ENCODE measurements around the gene NAIF1.
"Not testable (repeated sequence)": the region's sequence is repeated elsewhere in the genome, so short reads cannot be mapped to it uniquely, and the experiment has no call there.

Gene NAIF1

DNA sequence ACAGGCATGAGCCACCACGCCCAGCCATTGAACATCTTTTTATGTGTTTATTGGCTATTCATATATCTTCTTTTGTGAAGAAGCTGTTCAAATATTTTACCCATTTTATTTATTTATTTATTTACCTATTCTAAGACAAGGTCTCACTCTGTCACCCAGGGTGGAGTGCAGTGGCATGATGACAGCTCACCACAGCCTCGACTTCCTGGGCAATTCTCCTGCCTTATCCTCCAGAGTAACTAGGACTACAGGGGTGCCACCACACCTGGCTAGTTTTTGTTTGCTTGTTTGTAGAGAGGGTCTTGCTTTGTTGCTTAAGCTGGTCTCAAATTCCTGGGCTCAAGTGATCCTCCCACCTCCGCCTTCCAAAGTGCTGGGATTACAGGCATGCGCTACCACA lies 33.5 kb downstream of the NAIF1 start:
- TF ChIP-seq GATA1 (IDR thresholded peaks at IDR 0.05; ENCODE audit: low read depth, low read length) (no peak), POLR2A (IDR thresholded peaks at IDR 0.05; ENCODE audit: low read length) (no peak)
- DNase-seq, result no peak

- TF ChIP-seq POLR2A (IDR thresholded peaks at IDR 0.05; ENCODE audit: low read length) (no peak), GATA1 (IDR thresholded peaks at IDR 0.05; ENCODE audit: low read depth, low read length) (no peak)
- no peak for DNase-seq
Measured at GRCh38 chr9:128027705-128028104, 39.4 kb downstream of the NAIF1 start.

DNA sequence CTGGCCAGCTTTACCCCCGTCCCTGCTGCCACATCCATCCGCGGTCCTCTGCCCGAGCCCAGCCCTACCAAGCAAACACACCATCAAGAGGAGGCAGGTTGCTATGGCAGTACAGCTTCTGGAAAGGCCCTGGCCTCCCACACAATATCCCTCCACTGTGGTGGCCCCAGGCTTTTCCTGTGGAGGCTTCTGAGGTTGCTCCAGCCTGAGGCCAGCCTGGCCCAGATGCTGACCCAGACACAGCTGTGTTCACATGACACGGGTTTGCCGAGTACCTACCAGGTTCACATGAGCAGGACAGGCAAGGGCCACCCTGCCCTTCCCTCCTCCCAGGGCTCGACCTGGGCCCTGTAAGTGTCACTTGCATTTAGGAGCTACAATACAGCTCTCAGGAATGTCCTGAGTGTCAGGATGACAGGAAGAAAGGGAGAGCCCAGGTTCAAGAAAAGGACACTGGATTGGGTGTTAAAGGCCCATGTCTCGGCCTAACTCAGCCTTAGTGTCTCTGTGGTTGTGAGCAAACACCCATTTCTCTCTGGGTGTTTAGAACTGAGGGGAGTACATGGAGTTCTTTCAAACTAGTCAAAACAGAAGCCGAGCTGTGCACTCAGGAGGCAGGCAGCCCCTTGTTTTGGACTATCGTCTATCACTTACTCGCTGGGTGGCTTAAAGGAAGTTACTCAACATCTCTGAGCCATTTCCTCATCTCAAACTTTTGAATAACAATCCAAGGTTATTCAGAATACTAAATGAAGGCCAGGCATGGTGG lies 40.2 kb downstream of the NAIF1 start:
- no peak for DNase-seq

GRCh38 chr9:128026255-128026772 lies 40.8 kb downstream of the NAIF1 start:
- no peak for DNase-seq
- TF ChIP-seq GATA1 (IDR thresholded peaks at IDR 0.05; ENCODE audit: low read depth, low read length) (no peak), POLR2A (IDR thresholded peaks at IDR 0.05; ENCODE audit: low read length) (no peak)

More for the DNA sequence above, 40.2 kb downstream of the NAIF1 start:
- TF ChIP-seq GATA1 (IDR thresholded peaks at IDR 0.05; ENCODE audit: low read depth, low read length) (no peak), POLR2A (IDR thresholded peaks at IDR 0.05; ENCODE audit: low read length) (no peak)

- no peak for DNase-seq
- TF ChIP-seq GATA1 (IDR thresholded peaks at IDR 0.05; ENCODE audit: low read depth, low read length) (no peak), POLR2A (IDR thresholded peaks at IDR 0.05; ENCODE audit: low read length) (no peak)
Measured at GRCh38 chr9:128025736-128026135, 41.4 kb downstream of the NAIF1 start.

DNA sequence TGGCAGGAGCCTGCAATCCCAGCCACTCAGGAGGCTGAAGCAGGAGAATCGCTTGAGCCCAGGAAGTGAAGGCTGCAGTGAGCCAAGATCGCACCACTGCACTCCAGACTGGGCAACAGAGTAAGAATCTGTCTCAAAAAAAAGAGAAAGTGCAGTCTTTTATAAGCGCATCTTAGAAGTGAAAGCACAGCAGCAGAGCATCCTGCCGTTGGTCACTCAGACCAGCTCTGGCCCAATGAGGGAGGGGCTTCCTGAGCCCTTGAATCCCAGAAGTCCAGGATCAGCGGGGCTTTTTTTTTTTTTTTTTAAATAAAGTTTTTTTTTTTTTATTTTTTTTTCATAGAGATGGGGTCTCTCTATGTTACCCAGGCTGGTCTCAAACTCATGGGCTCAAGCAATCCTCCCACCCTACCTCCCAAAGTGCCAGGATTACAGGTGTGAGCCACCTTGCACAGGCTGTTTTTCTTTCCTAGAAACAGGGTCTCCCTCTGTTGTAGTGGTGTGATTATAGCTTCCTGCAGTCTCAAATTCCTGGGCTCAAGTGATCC lies 42.3 kb downstream of the NAIF1 start:
- TF ChIP-seq GATA1 (IDR thresholded peaks at IDR 0.05; ENCODE audit: low read depth, low read length) (no peak), POLR2A (IDR thresholded peaks at IDR 0.05; ENCODE audit: low read length) (no peak)
- DNase-seq, result no peak

GRCh38 chr9:128023671-128024070 lies 43.4 kb downstream of the NAIF1 start:
- DNase-seq, result not testable (repeated sequence)

- DNase-seq, result no peak
- no peak for TF ChIP-seq POLR2A (IDR thresholded peaks at IDR 0.05; ENCODE audit: low read length)
- no peak for TF ChIP-seq GATA1 (IDR thresholded peaks at IDR 0.05; ENCODE audit: low read depth, low read length)
Measured at GRCh38 chr9:128022886-128023285, 44.2 kb downstream of the NAIF1 start.

GRCh38 chr9:128021098-128021497 lies 46.0 kb downstream of the NAIF1 start:
- TF ChIP-seq POLR2A (IDR thresholded peaks at IDR 0.05; ENCODE audit: low read length) (no peak), GATA1 (IDR thresholded peaks at IDR 0.05; ENCODE audit: low read depth, low read length) (no peak)
- DNase-seq, result no peak

DNA sequence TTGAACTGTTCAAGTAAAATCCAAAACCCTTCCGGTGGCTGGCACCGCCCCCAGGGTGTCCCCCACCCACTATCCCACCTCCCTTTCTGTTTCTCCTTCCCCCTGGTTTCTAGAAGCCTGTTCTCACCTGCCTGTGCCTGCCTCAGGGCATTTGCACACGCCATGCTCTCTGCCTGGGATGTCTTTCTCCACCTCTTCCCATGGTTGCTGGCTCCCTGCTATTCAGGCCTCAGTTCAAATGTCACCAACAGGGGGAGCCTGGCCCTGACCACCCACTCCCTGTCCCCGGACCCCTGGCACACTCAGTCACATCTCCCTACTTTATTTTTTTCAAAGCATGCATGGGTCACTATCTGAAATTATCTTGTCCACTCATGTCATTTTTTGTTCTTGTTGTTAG lies 46.4 kb downstream of the NAIF1 start:
- DNase-seq, result peak in 1 of 2 experiments; percentile 23
- no peak for TF ChIP-seq GATA1 (IDR thresholded peaks at IDR 0.05; ENCODE audit: low read depth, low read length)
- TF ChIP-seq POLR2A (IDR thresholded peaks at IDR 0.05; ENCODE audit: low read length), result no peak

- DNase-seq, result no peak
- no peak for TF ChIP-seq GATA1 (IDR thresholded peaks at IDR 0.05; ENCODE audit: low read depth, low read length)
- no peak for TF ChIP-seq POLR2A (IDR thresholded peaks at IDR 0.05; ENCODE audit: low read length)
Measured at GRCh38 chr9:128015696-128016095, 51.4 kb downstream of the NAIF1 start.

Data from erythroblast (primary cell).